ENCODE results near the gene MICALL2.

The MICALL2 gene

DNA sequence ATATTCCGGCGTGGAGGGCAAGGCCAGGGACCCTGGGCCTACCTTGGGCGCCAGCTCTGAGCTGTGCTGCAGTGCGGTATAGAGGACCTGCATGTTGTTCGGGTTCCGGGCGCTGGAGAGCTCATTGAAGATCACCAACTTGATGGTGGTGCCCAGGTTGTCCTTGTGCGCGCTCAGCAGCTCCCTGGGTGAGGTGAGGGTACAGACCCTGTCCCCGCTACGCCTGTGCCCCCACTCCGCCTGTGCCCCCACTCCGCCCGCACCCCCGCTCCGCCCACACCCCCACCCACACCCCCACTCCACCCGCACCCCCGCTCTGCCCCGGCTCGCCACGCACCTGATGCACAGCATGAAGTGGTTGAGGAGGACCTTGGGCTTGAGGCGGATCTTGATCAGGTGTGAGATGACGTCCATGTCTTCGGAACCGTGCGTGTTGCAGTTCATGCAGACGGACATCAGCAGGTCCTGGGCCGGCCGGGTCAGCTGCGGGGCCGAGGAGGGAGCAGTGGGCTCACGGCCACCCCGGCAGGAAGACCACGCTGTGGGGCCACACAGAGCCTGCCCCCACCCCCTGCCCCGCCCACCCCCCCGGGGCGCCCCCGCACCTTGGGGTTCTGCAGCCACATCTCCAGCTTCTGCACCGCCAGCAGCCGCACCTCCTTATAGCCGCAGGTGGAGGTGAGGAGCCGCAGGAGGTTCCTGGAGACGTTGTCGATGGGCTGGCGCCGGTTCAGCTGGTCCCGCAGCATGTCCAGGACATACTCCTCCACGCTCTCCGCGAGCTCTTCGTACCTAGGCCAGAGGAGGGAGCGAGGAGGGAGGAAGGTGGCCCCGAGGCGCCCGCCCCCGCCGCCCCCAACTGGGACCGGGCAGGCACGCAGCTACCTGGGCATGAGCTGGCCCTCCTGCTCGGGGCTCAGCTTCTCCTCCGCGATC is 39.4 kb upstream of the MICALL2 start:
- TF ChIP-seq ZNF514 (tag by site-specific recombination; IDR thresholded peaks at IDR 0.05) (no peak), KLF9 (tag by site-specific recombination; IDR thresholded peaks at IDR 0.05; ENCODE audit: low read depth) (no peak)
- CTCF ChIA-PET = interaction anchor here (0.7 kb wide), 1 partner anchor 42 kb away, joined by 3 read pairs; no protein-coding TSS in a partner anchor
- no peak overlapping the region for H3K27ac ChIP-seq (ENCODE audit: extremely low read depth, low read depth, low read length)
- no peaks in the 10 kb centered on the region for H3K4me1 ChIP-seq (ENCODE audit: control insufficient read depth, insufficient read depth, low read length)
- H3K4me3 ChIP-seq (ENCODE audit: low read depth, low read length) = no peak overlapping the region
- POLR2A ChIA-PET = interaction anchor here (1.2 kb wide), 1 partner anchor 57 kb away, joined by 3 read pairs; the partner anchor contains the start of gene TMEM184A
- H3K9me3 ChIP-seq (ENCODE audit: control insufficient read depth, insufficient read depth, low read depth, low read length) = no peaks in the 10 kb centered on the region
- peaks cover 6 to 73% of the 10 kb centered on the region in 2 experiments; a peak in 2 of 3 replicates for H3K36me3 ChIP-seq (ENCODE audit: control insufficient read depth in 2 of 2, insufficient read depth in 1 of 2, low read length in 2 of 2)

DNA sequence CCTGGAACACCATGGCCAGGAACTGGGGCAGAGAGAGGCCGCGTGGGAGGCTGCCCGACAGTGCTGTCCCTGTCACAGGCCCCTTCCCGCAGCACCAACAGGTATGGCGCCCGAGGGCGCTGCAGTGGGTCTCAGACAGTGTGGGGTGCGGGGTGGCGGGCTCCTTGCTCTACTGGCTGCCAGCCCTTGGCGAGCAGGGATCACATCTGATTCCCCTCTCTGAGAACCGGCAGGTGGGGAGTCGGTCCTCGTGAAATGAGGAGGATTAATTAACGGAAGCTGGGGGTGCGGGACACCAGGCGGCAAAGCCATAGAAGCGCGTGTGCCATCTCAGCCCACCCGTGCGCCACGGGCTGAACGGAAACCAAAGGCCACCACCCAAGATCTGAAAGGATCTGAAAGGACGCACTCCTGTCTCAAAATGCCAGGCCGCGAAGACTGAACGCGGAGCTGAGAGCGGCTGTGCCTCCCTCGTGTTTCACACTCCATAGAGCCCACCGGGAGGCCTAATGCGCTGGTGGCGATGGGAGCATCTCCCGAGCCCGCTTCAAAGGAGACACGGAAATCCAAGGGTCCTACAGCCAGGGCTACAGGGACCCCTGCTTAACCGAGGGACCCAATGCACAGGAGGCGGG is 38.1 kb upstream of the MICALL2 start:
- no peak overlapping the region for H3K27ac ChIP-seq (ENCODE audit: extremely low read depth, low read depth, low read length)
- H3K9me3 ChIP-seq (ENCODE audit: control insufficient read depth, insufficient read depth, low read depth, low read length) = no peaks in the 10 kb centered on the region
- peaks cover 6 to 74% of the 10 kb centered on the region in 2 experiments; a peak in 2 of 3 replicates for H3K36me3 ChIP-seq (ENCODE audit: control insufficient read depth in 2 of 2, insufficient read depth in 1 of 2, low read length in 2 of 2)
- POLR2A ChIA-PET = no interaction called here
- CTCF ChIA-PET = no interaction called here
- H3K4me3 ChIP-seq (ENCODE audit: low read depth, low read length) = no peak overlapping the region
- H3K4me1 ChIP-seq (ENCODE audit: control insufficient read depth, insufficient read depth, low read length) = no peaks in the 10 kb centered on the region
- TF ChIP-seq ZSCAN16 (tag by site-specific recombination; IDR thresholded peaks at IDR 0.05) (no peak), ZNF501 (tag by site-specific recombination; IDR thresholded peaks at IDR 0.05) (no peak), KLF1 (tag by site-specific recombination; IDR thresholded peaks at IDR 0.05) (no peak), ZNF248 (tag by site-specific recombination; IDR thresholded peaks at IDR 0.05) (no peak), ZNF354C (tag by site-specific recombination; IDR thresholded peaks at IDR 0.05; ENCODE audit: borderline replicate concordance, low read depth) (no peak), ZBTB8A (tag by site-specific recombination; IDR thresholded peaks at IDR 0.05) (no peak), ZNF266 (tag by site-specific recombination; IDR thresholded peaks at IDR 0.05; ENCODE audit: low read depth) (no peak), ZNF510 (tag by site-specific recombination; IDR thresholded peaks at IDR 0.05; ENCODE audit: insufficient replicate concordance) (no peak), ZNF473 (tag by site-specific recombination; IDR thresholded peaks at IDR 0.05) (no peak)
- TF ChIP-seq, protein P1, sequence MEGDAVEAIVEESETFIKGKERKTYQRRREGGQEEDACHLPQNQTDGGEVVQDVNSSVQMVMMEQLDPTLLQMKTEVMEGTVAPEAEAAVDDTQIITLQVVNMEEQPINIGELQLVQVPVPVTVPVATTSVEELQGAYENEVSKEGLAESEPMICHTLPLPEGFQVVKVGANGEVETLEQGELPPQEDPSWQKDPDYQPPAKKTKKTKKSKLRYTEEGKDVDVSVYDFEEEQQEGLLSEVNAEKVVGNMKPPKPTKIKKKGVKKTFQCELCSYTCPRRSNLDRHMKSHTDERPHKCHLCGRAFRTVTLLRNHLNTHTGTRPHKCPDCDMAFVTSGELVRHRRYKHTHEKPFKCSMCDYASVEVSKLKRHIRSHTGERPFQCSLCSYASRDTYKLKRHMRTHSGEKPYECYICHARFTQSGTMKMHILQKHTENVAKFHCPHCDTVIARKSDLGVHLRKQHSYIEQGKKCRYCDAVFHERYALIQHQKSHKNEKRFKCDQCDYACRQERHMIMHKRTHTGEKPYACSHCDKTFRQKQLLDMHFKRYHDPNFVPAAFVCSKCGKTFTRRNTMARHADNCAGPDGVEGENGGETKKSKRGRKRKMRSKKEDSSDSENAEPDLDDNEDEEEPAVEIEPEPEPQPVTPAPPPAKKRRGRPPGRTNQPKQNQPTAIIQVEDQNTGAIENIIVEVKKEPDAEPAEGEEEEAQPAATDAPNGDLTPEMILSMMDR (tag by site-specific recombination; IDR thresholded peaks at IDR 0.05) = no peak
- TF ChIP-seq, protein P2, sequence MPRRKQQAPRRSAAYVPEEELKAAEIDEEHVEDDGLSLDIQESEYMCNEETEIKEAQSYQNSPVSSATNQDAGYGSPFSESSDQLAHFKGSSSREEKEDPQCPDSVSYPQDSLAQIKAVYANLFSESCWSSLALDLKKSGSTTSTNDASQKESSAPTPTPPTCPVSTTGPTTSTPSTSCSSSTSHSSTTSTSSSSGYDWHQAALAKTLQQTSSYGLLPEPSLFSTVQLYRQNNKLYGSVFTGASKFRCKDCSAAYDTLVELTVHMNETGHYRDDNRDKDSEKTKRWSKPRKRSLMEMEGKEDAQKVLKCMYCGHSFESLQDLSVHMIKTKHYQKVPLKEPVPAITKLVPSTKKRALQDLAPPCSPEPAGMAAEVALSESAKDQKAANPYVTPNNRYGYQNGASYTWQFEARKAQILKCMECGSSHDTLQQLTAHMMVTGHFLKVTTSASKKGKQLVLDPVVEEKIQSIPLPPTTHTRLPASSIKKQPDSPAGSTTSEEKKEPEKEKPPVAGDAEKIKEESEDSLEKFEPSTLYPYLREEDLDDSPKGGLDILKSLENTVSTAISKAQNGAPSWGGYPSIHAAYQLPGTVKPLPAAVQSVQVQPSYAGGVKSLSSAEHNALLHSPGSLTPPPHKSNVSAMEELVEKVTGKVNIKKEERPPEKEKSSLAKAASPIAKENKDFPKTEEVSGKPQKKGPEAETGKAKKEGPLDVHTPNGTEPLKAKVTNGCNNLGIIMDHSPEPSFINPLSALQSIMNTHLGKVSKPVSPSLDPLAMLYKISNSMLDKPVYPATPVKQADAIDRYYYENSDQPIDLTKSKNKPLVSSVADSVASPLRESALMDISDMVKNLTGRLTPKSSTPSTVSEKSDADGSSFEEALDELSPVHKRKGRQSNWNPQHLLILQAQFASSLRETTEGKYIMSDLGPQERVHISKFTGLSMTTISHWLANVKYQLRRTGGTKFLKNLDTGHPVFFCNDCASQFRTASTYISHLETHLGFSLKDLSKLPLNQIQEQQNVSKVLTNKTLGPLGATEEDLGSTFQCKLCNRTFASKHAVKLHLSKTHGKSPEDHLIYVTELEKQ (tag by site-specific recombination; IDR thresholded peaks at IDR 0.05; ENCODE audit: borderline replicate concordance) = no peak

Data from HEK293 (cell line).